ENCODE results near the gene GPM6B. TPM values are rescaled to one million over a fixed set of nuclear protein-coding genes. Genes with fewer than 3 reads are reported as not detected.

The GPM6B gene
- total RNA-seq, 2 experiments from 2014 or later: not detected

- Histone ChIP-seq H3K4me3 (ENCODE audit: low read depth, low read length, poor library complexity, severe bottlenecking) (no peak overlapping the region), H4K20me1 (ENCODE audit: insufficient read depth, low read length) (no peaks in the 10 kb centered on the region), H3K79me2 (ENCODE audit: insufficient read depth, low read depth, low read length) (no peaks in the 10 kb centered on the region), H3K9me3 (ENCODE audit: low read length) (no peaks in the 10 kb centered on the region), H3K27ac (ENCODE audit: low read depth, low read length, poor library complexity, severe bottlenecking) (no peak overlapping the region), H3K36me3 (ENCODE audit: insufficient read depth, low read length) (no peaks in the 10 kb centered on the region), H3K4me2 (ENCODE audit: low read length) (no peak overlapping the region), H3K4me1 (ENCODE audit: insufficient read depth, low read length, poor library complexity, severe bottlenecking) (peaks cover 13% of the 10 kb centered on the region), H2AFZ (ENCODE audit: low read length) (no peak overlapping the region), H3K9me2 (ENCODE audit: insufficient read depth, low read length) (no peaks in the 10 kb centered on the region)
- no peak for DNase-seq (ENCODE audit: low spot score)
- TF ChIP-seq EZH2phosphoT487 (IDR thresholded peaks at IDR 0.05; ENCODE audit: borderline replicate concordance, low read depth, low read length) (no peak), CTCF (conservative IDR thresholded peaks at IDR 0.05; ENCODE audit: low read length) (no peak)
- ChIA-PET CTCF (ENCODE audit: unreplicated experiment) (no interaction called here), POLR2A (no interaction called here)
- intact Hi-C loops (cut with micrococcal nuclease; ENCODE audit: unreplicated experiment): no loop called here
- BruUV-seq (replicated peaks): no TSS peak
Measured at GRCh38 chrX:13791145-13791544, 25.7 kb downstream of the GPM6B start.

- no peak for DNase-seq (ENCODE audit: low spot score)
- Histone ChIP-seq H3K36me3 (ENCODE audit: insufficient read depth, low read length) (no peaks in the 10 kb centered on the region), H3K27ac (ENCODE audit: low read depth, low read length, poor library complexity, severe bottlenecking) (no peak overlapping the region), H3K4me2 (ENCODE audit: low read length) (no peak overlapping the region), H3K4me1 (ENCODE audit: insufficient read depth, low read length, poor library complexity, severe bottlenecking) (peaks cover 13% of the 10 kb centered on the region), H3K4me3 (ENCODE audit: low read depth, low read length, poor library complexity, severe bottlenecking) (no peak overlapping the region), H3K9me2 (ENCODE audit: insufficient read depth, low read length) (no peaks in the 10 kb centered on the region), H3K9me3 (ENCODE audit: low read length) (no peaks in the 10 kb centered on the region), H3K79me2 (ENCODE audit: insufficient read depth, low read depth, low read length) (no peaks in the 10 kb centered on the region), H2AFZ (ENCODE audit: low read length) (no peak overlapping the region), H4K20me1 (ENCODE audit: insufficient read depth, low read length) (no peaks in the 10 kb centered on the region)
- CTCF ChIA-PET (ENCODE audit: unreplicated experiment): no interaction called here
- no TSS peak for BruUV-seq (replicated peaks)
- POLR2A ChIA-PET: interaction anchor here (0.7 to 1.2 kb wide), 2 partner anchors 11 to 875 kb away, joined by 4 read pairs; no protein-coding TSS in a partner anchor
- intact Hi-C loops (cut with micrococcal nuclease; ENCODE audit: unreplicated experiment): no loop called here
- TF ChIP-seq EZH2phosphoT487 (IDR thresholded peaks at IDR 0.05; ENCODE audit: borderline replicate concordance, low read depth, low read length) (no peak), CTCF (conservative IDR thresholded peaks at IDR 0.05; ENCODE audit: low read length) (no peak)
Measured at GRCh38 chrX:13790206-13791131, 26.4 kb downstream of the GPM6B start.

- Histone ChIP-seq H3K36me3 (ENCODE audit: insufficient read depth, low read length) (no peaks in the 10 kb centered on the region), H3K9me3 (ENCODE audit: low read length) (no peaks in the 10 kb centered on the region), H4K20me1 (ENCODE audit: insufficient read depth, low read length) (no peaks in the 10 kb centered on the region), H3K9me2 (ENCODE audit: insufficient read depth, low read length) (no peaks in the 10 kb centered on the region), H2AFZ (ENCODE audit: low read length) (no peak overlapping the region), H3K4me1 (ENCODE audit: insufficient read depth, low read length, poor library complexity, severe bottlenecking) (no peaks in the 10 kb centered on the region), H3K27ac (ENCODE audit: low read depth, low read length, poor library complexity, severe bottlenecking) (no peak overlapping the region), H3K4me3 (ENCODE audit: low read depth, low read length, poor library complexity, severe bottlenecking) (no peak overlapping the region), H3K4me2 (ENCODE audit: low read length) (no peak overlapping the region), H3K79me2 (ENCODE audit: insufficient read depth, low read depth, low read length) (no peaks in the 10 kb centered on the region)
- DNase-seq (ENCODE audit: low spot score): no peak
- BruUV-seq (replicated peaks): no TSS peak
- TF ChIP-seq CTCF (conservative IDR thresholded peaks at IDR 0.05; ENCODE audit: low read length): no peak
- TF ChIP-seq EZH2phosphoT487 (IDR thresholded peaks at IDR 0.05; ENCODE audit: borderline replicate concordance, low read depth, low read length): no peak
- POLR2A ChIA-PET: no interaction called here
- CTCF ChIA-PET (ENCODE audit: unreplicated experiment): no interaction called here
- intact Hi-C loops (cut with micrococcal nuclease; ENCODE audit: unreplicated experiment): no loop called here
Measured at GRCh38 chrX:13786048-13786447, 30.8 kb downstream of the GPM6B start.
